KOPT-K1 (cell line): ENCODE measurements around the gene ZHX3.

ENCODE experiments used
- H3K27ac ChIP-seq: fragments of 200-600 bp; sonication (generic); 2 replicates; pipeline ENCODE4 v1.5.1; 2016; ENCODE audit warnings: antibody characterized with exemption, mild to moderate bottlenecking, low read depth, low read length; ENCODE audit not compliant: poor library complexity, severe bottlenecking
- H3K36me3 ChIP-seq: fragments of 200-600 bp; sonication (generic); 2 replicates; pipeline ENCODE4 v1.5.1; 2017; ENCODE audit warnings: antibody characterized with exemption, mild to moderate bottlenecking, low read length, moderate library complexity; ENCODE audit not compliant: insufficient read depth
- H3K9me3 ChIP-seq: fragments of 200-600 bp; sonication (generic); 2 replicates; pipeline ENCODE4 v1.5.1; 2017; ENCODE audit warnings: antibody characterized with exemption, low read length, mild to moderate bottlenecking; ENCODE audit not compliant: insufficient read depth, poor library complexity, severe bottlenecking

ZHX3 gene

DNA sequence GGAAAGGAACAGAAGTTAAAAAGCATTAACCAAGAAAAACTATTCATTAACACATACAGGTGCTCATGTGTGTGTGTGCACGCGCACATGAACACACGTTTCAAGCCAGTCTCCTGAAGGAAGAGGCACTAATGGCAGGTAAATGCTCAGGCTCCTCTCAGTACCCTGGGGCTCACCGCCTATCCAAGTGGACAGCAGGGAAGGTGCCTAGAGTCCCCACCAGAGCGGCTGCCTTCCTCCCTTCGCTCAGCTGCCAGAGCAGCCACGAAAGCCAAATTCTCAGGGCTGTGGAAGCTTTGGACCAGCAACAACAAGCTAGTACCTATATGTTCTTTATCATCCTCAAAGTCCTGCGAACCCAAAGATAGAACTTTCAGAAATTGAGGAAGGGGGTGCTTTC is 137.6 kb downstream of the ZHX3 start:
- Histone ChIP-seq H3K9me3 (no peaks in the 10 kb centered on the region), H3K27ac (no peak overlapping the region), H3K36me3 (peaks cover 84% of the 10 kb centered on the region)

DNA sequence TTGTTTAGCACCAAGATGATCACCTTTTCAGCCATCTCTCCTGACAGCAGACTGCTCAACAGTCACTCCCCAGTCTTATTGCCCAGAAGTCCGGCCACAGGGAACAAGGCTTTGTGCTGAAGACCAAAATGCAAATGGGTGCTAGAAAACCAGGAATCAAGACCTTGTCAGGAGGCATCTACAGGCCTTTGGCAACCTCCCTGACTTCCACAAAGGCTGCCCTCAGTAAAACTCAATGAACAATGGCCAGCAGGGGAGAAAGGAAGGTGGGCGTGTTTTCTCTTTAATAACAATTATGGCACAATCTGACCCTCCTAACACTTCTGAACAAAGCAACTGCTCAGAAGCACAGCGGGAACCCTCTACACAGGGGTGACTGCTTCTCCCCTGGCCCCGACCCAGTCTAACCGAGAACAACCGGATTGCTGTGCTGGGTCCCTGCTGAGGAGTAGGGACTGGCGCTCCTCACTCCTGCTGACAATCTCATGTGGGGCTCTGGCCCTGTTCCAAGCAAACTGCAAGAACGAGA is 138.6 kb downstream of the ZHX3 start:
- no peak overlapping the region for H3K27ac ChIP-seq
- no peaks in the 10 kb centered on the region for H3K9me3 ChIP-seq
- H3K36me3 ChIP-seq: peaks cover 89% of the 10 kb centered on the region

DNA sequence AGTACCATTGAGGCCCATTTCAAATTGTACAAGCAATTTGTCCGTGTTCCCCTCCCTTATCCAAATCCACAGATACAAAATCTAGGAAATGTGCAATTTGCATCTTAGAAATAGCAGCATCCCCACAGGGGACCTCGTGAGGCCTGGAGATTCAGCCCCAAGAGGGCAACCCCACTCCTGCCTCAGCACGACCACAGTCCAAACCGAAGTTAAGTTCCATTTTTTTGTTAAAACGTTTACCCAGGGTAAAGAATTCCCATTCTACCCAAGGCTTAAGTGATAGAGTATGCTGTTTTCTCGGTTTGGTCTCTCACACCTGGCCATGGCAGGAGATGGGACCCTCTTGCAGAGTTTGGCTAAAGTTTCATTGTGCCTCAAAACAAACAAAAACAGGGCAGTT is 139.0 kb downstream of the ZHX3 start:
- H3K27ac ChIP-seq: no peak overlapping the region
- no peaks in the 10 kb centered on the region for H3K9me3 ChIP-seq
- H3K36me3 ChIP-seq: peaks cover 89% of the 10 kb centered on the region

DNA sequence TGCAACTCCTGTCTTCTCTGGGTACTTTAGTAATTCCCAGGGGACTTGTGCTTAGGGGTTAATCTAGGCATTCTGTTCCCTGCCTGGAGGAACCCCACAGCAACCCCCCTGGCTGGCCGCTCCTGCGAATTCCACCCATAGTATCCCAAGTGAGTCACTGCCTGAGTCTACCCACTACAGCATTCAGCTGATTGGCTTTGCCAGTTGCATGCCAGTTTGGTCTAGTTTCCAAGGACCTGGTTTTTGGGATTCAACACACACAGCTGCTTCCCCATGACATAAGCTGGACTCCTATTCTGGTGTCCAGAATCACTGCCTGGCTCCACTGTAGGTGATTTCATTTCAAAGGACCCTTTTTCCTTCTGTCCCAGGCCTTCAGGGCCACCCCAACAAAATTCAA is 139.9 kb downstream of the ZHX3 start:
- no peak overlapping the region for H3K27ac ChIP-seq
- H3K9me3 ChIP-seq: no peaks in the 10 kb centered on the region
- H3K36me3 ChIP-seq: peaks cover 91% of the 10 kb centered on the region

DNA sequence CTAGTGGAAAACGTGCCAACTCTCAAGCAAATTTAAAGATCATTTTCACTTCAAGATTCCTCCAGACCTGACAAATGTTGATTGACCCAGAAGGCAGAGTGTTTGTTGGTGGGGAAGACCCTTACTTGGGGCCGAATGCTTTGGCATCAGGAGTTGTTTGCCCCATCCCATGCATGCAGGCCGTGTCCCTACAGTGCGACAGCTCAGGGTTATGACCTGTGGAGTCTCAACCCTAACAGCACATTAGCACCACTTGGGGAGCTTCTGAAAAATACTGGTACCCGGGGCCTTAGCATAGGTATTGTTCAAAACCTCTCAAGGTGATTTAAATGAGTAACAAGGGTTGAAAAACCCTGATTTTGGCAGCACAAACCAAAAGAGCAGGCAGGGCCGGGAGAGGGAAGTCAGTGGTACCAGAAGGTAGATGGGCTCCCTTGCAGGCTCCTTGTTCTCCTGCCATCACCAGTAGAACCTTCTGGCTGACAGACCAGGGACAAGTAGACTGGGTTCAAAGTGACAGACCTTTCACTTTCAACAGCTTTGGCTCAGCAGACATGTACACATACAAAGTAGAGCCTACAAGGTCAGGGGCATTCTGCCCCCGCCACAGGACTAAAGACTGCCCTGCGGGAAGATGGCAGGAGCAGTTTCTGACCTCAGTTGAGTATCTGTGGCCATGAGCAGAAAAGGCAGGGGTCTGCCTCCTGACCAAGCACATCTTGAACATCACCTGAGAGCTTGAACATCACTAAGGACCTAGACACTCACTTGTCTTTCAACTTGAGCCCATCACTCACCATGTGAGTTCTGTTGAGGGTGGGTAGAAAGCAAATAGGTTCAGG is 140.6 kb downstream of the ZHX3 start:
- H3K36me3 ChIP-seq: peaks cover 94% of the 10 kb centered on the region
- no peak overlapping the region for H3K27ac ChIP-seq
- no peaks in the 10 kb centered on the region for H3K9me3 ChIP-seq

DNA sequence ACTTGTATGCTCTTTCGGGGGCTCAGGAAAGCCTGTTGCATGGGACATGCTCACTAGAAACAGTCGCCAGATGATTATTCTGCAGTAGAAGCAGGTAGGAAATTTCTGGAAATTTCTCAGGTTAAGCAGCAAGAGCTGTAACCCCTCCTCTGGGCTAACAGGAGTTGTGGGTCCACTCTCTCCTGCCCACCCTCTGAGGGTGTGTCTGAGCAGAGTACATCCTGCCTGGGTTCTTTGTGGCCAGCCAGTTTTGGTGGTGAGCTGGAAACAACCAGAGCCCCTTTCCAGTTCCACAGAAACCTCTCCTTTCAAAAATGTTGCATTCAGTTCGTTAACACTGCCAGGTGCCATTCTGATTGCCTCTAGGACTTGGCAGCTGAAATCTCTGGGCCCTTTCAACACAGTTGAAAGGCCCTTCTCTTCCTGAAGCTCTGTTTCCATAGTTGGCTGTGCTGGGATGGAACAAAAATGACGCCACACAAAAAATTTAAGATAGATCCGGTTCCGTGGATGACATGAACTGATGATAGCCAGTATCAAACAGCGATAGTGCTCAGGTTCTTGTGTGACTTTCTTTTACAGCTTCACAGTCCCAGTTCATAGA is 141.7 kb downstream of the ZHX3 start:
- Histone ChIP-seq H3K27ac (no peak overlapping the region), H3K36me3 (peaks cover 99% of the 10 kb centered on the region), H3K9me3 (no peaks in the 10 kb centered on the region)

DNA sequence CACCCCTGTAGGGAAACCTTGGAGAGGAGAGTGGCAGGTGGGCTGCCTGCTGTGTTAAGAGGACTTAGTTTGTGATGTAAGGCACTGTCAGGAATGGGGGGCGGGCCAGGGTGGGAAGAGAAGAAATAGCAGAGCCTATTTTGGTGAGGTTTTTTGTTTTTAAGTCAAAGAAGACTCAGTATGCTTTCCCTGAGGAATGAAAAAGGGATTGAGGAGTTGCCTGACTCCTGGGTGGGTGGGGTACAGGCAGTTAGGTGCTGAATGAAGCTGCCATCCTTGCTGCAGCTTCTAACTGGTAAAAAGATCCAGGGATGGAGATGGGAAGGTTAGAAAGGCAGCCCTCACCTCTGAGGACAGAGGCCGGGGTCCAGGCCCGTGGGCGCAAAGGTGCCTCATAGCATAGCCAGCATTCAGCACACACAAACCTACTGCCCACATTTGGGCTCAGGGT is 142.3 kb downstream of the ZHX3 start:
- no peaks in the 10 kb centered on the region for H3K9me3 ChIP-seq
- H3K27ac ChIP-seq: no peak overlapping the region
- peaks cover 100% of the 10 kb centered on the region for H3K36me3 ChIP-seq

DNA sequence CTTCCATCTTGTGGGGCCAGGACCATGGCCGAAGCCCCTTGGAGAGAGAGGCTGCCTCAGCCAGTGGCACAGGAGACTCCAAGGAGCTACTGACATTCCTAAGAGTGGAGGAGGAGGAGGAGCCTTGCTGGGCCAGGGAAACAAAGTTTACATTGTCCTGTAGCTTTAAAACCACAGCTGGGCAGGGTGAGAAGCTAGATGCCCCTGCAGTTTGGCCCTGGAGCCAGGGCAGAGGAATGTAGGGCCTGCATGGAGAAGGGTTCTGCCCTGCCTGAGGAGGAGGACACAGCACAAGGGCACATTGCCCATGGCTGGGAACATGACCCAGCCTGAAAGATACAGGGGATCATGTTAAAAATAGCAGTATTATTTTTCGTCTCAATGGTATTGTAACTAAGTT is 142.7 kb downstream of the ZHX3 start:
- peaks cover 100% of the 10 kb centered on the region for H3K36me3 ChIP-seq
- no peak overlapping the region for H3K27ac ChIP-seq
- H3K9me3 ChIP-seq: no peaks in the 10 kb centered on the region

DNA sequence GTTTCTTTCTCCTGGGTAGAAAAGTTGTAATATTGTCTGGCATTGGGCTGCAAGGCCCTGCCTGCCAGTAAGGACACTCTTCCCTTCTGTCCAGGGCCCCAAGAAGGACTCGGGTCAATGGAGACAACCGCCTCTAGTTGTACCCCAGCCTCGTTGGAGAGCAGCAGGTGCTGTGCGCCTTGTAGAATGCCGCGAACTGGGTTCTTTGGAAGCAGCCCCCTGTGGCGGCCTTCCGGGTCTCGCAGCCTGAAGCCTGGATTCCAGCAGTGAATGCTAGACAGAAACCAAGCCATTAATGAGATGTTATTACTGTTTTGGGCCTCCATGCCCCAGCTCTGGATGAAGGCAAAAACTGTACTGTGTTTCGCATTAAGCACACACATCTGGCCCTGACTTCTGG is 143.2 kb downstream of the ZHX3 start:
- Histone ChIP-seq H3K27ac (no peak overlapping the region), H3K36me3 (peaks cover 100% of the 10 kb centered on the region), H3K9me3 (no peaks in the 10 kb centered on the region)

DNA sequence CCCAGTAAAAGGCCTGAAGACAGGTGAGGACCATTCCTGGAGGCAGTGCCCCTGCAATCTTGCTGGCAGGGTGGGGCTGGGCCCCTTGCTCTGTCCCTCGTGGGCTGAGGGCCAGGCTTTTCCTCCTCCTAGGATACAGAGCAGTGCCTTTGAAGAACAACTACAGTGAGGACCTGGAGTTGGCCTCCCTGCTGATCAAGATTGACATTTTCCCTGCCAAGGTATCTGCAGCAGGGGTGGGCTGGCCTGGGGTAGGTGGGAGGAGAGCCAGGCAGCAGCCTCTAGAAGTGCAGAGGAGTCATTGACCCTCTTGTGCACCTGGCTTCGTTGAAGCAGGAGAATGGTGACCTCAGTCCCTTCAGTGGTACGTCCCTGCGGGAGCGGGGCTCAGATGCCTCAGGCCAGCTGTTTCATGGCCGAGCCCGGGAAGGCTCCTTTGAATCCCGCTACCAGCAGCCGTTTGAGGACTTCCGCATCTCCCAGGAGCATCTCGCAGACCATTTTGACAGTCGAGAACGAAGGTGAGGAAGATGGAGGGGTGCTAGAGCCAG is 143.7 kb downstream of the ZHX3 start:
- Histone ChIP-seq H3K36me3 (peaks cover 100% of the 10 kb centered on the region), H3K9me3 (no peaks in the 10 kb centered on the region), H3K27ac (no peak overlapping the region)

DNA sequence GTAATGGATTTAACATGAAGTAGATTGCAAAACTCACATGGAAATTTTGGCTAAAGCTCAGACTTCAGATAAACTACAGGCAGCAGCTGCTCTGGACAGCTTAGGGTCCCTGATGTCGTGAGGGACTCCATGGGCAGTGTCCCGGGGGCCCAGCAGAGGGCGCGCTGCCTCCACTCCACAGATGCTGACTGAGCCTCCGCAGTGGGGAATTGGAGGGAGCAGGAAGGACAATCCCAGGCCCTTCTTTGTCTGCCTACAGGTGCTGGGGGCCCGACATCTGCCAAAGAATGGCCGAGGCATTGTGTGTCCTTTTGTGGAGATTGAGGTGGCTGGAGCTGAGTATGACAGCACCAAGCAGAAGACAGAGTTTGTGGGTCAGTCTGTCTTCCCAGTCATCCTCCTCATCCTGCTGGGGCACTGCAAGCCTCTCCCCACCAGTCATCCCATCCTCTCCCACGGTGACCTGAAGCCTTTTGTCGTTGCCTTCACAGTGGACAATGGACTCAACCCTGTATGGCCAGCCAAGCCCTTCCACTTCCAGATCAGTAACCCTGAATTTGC is 144.3 kb downstream of the ZHX3 start:
- peaks cover 100% of the 10 kb centered on the region for H3K36me3 ChIP-seq
- H3K27ac ChIP-seq: no peak overlapping the region
- no peaks in the 10 kb centered on the region for H3K9me3 ChIP-seq

DNA sequence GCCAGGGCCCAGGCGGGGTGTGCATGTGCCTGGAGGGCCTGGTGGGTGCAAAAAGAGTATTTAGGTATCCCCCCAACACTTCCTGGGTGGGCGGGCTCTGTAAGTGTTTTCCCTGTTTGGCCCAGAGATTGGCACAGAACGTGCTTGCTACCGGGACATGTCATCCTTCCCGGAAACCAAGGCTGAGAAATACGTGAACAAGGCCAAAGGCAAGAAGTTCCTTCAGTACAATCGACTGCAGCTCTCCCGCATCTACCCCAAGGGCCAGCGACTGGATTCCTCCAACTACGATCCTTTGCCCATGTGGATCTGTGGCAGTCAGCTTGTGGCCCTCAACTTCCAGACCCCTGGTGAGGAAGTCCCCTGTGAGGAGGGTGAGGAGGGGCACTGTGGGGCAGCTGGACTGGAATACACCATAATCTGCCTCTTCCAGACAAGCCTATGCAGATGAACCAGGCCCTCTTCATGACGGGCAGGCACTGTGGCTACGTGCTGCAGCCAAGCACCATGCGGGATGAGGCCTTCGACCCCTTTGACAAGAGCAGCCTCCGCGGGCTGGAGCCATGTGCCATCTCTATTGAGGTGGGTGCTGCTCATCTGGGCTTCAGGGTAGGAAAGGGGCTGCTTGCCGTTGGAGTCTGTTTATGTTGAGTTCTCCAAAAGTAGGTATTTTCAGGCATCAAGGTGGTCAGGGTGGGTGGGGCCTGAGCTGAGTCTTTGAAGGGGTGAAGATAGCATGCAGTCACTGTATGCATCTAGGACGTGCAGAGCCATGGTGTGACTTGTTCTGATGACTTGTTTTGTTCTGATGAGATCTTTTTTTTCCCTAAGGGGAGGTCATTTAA is 145.0 kb downstream of the ZHX3 start:
- no peak overlapping the region for H3K27ac ChIP-seq
- H3K9me3 ChIP-seq: no peaks in the 10 kb centered on the region
- peaks cover 100% of the 10 kb centered on the region for H3K36me3 ChIP-seq

DNA sequence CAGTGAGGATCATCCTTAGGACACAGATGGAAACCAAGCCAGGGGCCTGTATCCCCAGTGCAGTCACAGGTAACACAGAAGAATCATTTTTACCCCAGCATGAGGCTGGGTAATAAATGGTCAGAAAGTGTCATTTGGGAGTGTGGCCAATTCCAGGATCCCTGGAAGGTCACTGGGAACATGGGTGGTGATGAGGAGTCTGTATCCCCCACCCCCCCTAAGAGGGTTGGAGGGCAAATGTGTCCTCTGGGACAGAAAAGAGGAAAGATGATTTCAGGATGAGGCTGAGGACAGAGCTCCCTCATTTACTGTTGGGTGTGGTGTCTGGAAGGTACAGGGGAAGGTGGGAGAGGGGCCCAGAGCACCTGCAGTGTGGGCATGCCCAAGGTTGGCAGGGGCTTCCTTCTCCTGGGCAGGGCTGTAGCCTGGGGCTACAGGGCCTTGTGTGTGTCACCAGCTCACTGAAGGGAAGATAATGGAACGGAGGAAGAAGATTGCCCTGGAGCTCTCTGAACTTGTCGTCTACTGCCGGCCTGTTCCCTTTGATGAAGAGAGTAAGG is 145.7 kb downstream of the ZHX3 start:
- H3K27ac ChIP-seq: no peak overlapping the region
- H3K9me3 ChIP-seq: no peaks in the 10 kb centered on the region
- H3K36me3 ChIP-seq: peaks cover 100% of the 10 kb centered on the region

DNA sequence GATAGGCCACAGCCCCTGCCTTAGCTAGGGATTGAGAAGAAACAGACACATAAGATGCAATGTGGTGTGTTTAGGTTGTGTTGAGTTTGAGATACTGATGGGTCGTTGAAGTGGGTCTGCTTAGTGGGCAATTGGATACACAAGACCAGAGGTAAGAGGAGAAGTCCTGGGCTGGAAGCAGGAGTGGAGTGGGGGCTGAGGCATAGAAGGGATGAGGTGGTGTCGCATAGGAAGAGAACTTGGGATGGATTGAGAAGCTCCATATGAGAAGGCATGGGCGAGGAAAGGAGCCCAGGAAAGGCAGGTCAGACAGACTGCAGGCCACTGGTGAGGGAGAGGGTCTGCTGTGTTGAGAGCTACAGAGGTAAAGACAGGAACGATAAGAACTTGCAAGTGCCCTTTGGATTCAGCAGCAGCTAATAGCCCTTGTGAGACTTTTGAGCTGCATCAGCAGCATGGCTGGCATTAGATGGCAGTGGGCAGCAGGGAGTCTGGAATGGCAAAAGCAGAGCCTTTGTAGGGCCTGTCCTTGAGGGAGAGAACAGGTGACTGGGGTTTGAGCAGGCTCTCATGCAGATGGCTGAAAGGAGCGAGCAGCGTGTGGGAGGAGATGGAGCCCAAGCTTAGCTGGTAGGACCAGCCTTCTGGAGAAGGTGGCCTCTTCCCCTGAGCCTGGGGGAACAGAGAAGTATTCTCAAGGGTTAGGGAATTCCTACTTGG is 147.0 kb downstream of the ZHX3 start:
- H3K27ac ChIP-seq: no peak overlapping the region
- no peaks in the 10 kb centered on the region for H3K9me3 ChIP-seq
- peaks cover 100% of the 10 kb centered on the region for H3K36me3 ChIP-seq
